Prostate gland (tissue), 2 donors: Measurements from ENCODE around the gene NBPF12.
"Not testable (repeated sequence)": the region's sequence is repeated elsewhere in the genome, so short reads cannot be mapped to it uniquely, and the experiment has no call there.

ENCODE experiments used
- CTCF ChIP-seq, 4 experiments: fragments of 200-600 bp in 2 of 4; fragments of 450-650 bp in 2 of 4; sonication (generic) in 2 of 4; IDR thresholded peaks; 1 replicate in 3 of 4; 2 replicates in 1 of 4; pipeline ENCODE4 v1.5.1; 2016 to 2019; ENCODE audit warnings: antibody characterized with exemption in 4 of 4, mild to moderate bottlenecking in 2 of 4, moderate library complexity in 2 of 4
- POLR2AphosphoS5 ChIP-seq: sonication (generic); formaldehyde crosslinking; IDR thresholded peaks from one replicate; pipeline ENCODE4 v1.6.1; 2017; ENCODE audit warnings: antibody characterized with exemption

GRCh38 chr1:146972681-146973080, 34.6 kb downstream of the NBPF12 start:
- TF ChIP-seq CTCF (IDR thresholded peaks at IDR 0.05); POLR2AphosphoS5: not testable (repeated sequence)
